H9 (cell line): ENCODE data around the gene POU6F2. TPM values are rescaled to one million over a fixed set of nuclear protein-coding genes. Genes with fewer than 3 reads are reported as not detected.

Source experiments
- DNase-seq: peaks from one replicate; pipeline ENCODE4 v3.0.0-alpha.2; 2017
- H2AFZ ChIP-seq: one replicate; pipeline ENCODE4 v1.6.1; 2013; ENCODE audit warnings: mild to moderate bottlenecking, low read length, control low read depth, moderate library complexity
- H2AK5ac ChIP-seq: 2 replicates; pipeline ENCODE4 v1.6.1; 2013; ENCODE audit warnings: low read length, control low read depth, mixed read lengths; ENCODE audit not compliant: insufficient read length
- H2BK120ac ChIP-seq: one replicate; pipeline ENCODE4 v1.6.1; 2013; ENCODE audit warnings: low read depth, mild to moderate bottlenecking, low read length, control low read depth, inconsistent platforms; ENCODE audit not compliant: poor library complexity, severe bottlenecking
- H2BK12ac ChIP-seq: 2 replicates; pipeline ENCODE4 v1.6.1; 2013; ENCODE audit warnings: low read length, control low read depth, mixed read lengths, low read depth; ENCODE audit not compliant: insufficient read length
- H2BK15ac ChIP-seq: 2 replicates; pipeline ENCODE4 v1.6.1; 2013; ENCODE audit warnings: low read depth, low read length, control low read depth
- H2BK20ac ChIP-seq: one replicate; pipeline ENCODE4 v1.6.1; 2013; ENCODE audit warnings: low read depth, mild to moderate bottlenecking, low read length, control low read depth, inconsistent platforms; ENCODE audit not compliant: poor library complexity, severe bottlenecking
- H2BK5ac ChIP-seq: 2 replicates; pipeline ENCODE4 v1.6.1; 2013; ENCODE audit warnings: low read length, control low read depth, mixed read lengths; ENCODE audit not compliant: insufficient read length
- H3K14ac ChIP-seq: 2 replicates; pipeline ENCODE4 v1.6.1; 2013; ENCODE audit warnings: low read length, control low read depth; ENCODE audit not compliant: insufficient read depth
- H3K18ac ChIP-seq: 2 replicates; pipeline ENCODE4 v1.6.1; 2013; ENCODE audit warnings: low read depth, mild to moderate bottlenecking, mixed read lengths, low read length, control low read depth; ENCODE audit not compliant: insufficient read length
- H3K23ac ChIP-seq: 2 replicates; pipeline ENCODE4 v1.6.1; 2013; ENCODE audit warnings: low read length, control low read depth, mixed read lengths, low read depth; ENCODE audit not compliant: insufficient read length
- H3K23me2 ChIP-seq: 2 replicates; pipeline ENCODE4 v1.6.1; 2013; ENCODE audit warnings: low read depth, mild to moderate bottlenecking, mixed read lengths, low read length, control low read depth; ENCODE audit not compliant: insufficient read length, poor library complexity, severe bottlenecking
- H3K27ac ChIP-seq: 2 replicates; pipeline ENCODE4 v1.5.1; 2013; ENCODE audit warnings: low read length, control low read depth, mixed read lengths, low read depth; ENCODE audit not compliant: insufficient read length
- H3K27me3 ChIP-seq: 2 replicates; pipeline ENCODE4 v1.6.1; 2013; ENCODE audit warnings: low read length, control low read depth, inconsistent platforms; ENCODE audit not compliant: insufficient read depth
- H3K4ac ChIP-seq: 2 replicates; pipeline ENCODE4 v1.6.1; 2013; ENCODE audit warnings: low read depth, mild to moderate bottlenecking, control low read depth, inconsistent platforms, low read length, moderate library complexity
- H3K4me1 ChIP-seq: 2 replicates; pipeline ENCODE4 v1.6.1; 2013; ENCODE audit warnings: low read length, control low read depth, inconsistent platforms; ENCODE audit not compliant: insufficient read depth
- H3K4me2 ChIP-seq: 2 replicates; pipeline ENCODE4 v1.6.1; 2013; ENCODE audit warnings: low read length, control low read depth, mixed read lengths; ENCODE audit not compliant: insufficient read length, insufficient read depth
- H3K56ac ChIP-seq: 2 replicates; pipeline ENCODE4 v1.6.1; 2013; ENCODE audit warnings: low read depth, mild to moderate bottlenecking, mixed read lengths, low read length, control low read depth; ENCODE audit not compliant: insufficient read length
- H3K79me1 ChIP-seq: 2 replicates; pipeline ENCODE4 v1.6.1; 2013; ENCODE audit warnings: low read depth, mild to moderate bottlenecking, moderate library complexity, low read length, control low read depth, inconsistent platforms; ENCODE audit not compliant: insufficient read depth, poor library complexity, severe bottlenecking
- H3K79me2 ChIP-seq: 2 replicates; pipeline ENCODE4 v1.6.1; 2013; ENCODE audit warnings: low read length, control low read depth, inconsistent platforms; ENCODE audit not compliant: insufficient read depth
- H3K9ac ChIP-seq: 2 replicates; pipeline ENCODE4 v1.6.1; 2013; ENCODE audit warnings: low read length, control low read depth, mixed read lengths; ENCODE audit not compliant: insufficient read length; ENCODE audit errors: extremely low read depth
- H3K9me3 ChIP-seq: one replicate; pipeline ENCODE4 v1.6.1; 2013; ENCODE audit warnings: low read depth, low read length, inconsistent platforms; ENCODE audit not compliant: control insufficient read depth
- H3T11ph ChIP-seq: one replicate; pipeline ENCODE4 v1.6.1; 2013; ENCODE audit warnings: mild to moderate bottlenecking, low read length, control low read depth, inconsistent platforms
- H4K20me1 ChIP-seq: one replicate; pipeline ENCODE4 v1.6.1; 2013; ENCODE audit not compliant: control insufficient read depth, insufficient read length, insufficient read depth
- H4K5ac ChIP-seq: 2 replicates; pipeline ENCODE4 v1.6.1; 2013; ENCODE audit warnings: low read depth, mild to moderate bottlenecking, mixed read lengths, low read length, control low read depth; ENCODE audit not compliant: insufficient read length
- H4K8ac ChIP-seq: replicated peaks from 2 replicates; pipeline ENCODE4 v1.6.1; 2013; ENCODE audit warnings: low read length, control low read depth, mixed read lengths, low read depth; ENCODE audit not compliant: insufficient read length
- H4K91ac ChIP-seq: 2 replicates; pipeline ENCODE4 v1.6.1; 2013; ENCODE audit warnings: low read depth, mild to moderate bottlenecking, moderate library complexity, mixed read lengths, low read length, control low read depth; ENCODE audit not compliant: insufficient read length
- H3K27ac Mint-ChIP-seq, 3 experiments: 2 replicates in 2 of 3; 3 replicates in 1 of 3; pipeline ENCODE4 v1.8.0; 2020 to 2021; ENCODE audit warnings: mixed read lengths in 3 of 3, mild to moderate bottlenecking in 1 of 3, moderate library complexity in 1 of 3
- H3K27me3 Mint-ChIP-seq: 2 replicates; pipeline ENCODE4 v1.8.0; 2021; ENCODE audit warnings: low read depth, mild to moderate bottlenecking, moderate library complexity, mixed read lengths
- H3K36me3 Mint-ChIP-seq, 3 experiments: 2 replicates in 2 of 3; 3 replicates in 1 of 3; pipeline ENCODE4 v1.8.0; 2020 to 2021; ENCODE audit warnings: low read depth in 3 of 3, mixed read lengths in 3 of 3; ENCODE audit not compliant: insufficient read depth in 1 of 3
- H3K4me1 Mint-ChIP-seq, 2 experiments: 2 replicates each; pipeline ENCODE4 v1.8.0; 2020; ENCODE audit warnings: mixed read lengths in 2 of 2
- H3K4me3 Mint-ChIP-seq, 2 experiments: 2 replicates in 1 of 2; 3 replicates in 1 of 2; pipeline ENCODE4 v1.8.0; 2020 to 2021; ENCODE audit warnings: mild to moderate bottlenecking in 2 of 2, mixed read lengths in 2 of 2, moderate library complexity in 1 of 2
- H3K9me3 Mint-ChIP-seq, 2 experiments: 2 replicates in 1 of 2; 3 replicates in 1 of 2; pipeline ENCODE4 v1.8.0; 2020; ENCODE audit warnings: mild to moderate bottlenecking in 2 of 2, mixed read lengths in 2 of 2, moderate library complexity in 1 of 2
- CTCF ChIP-seq: fragments of 200-600 bp; sonication (generic); conservative IDR thresholded peaks from 3 replicates; pipeline ENCODE4 v1.8.0; 2021; ENCODE audit warnings: antibody characterized with exemption, mild to moderate bottlenecking
- WGBS: extraction: QIAGEN DNeasy Blood & Tissue Kit; methylation state at CpG from one replicate; pipeline ENCODE4 v1.1.7; 2013; ENCODE audit warnings: missing lambda C conversion rate, low lambda C conversion rate, mixed read lengths; ENCODE audit not compliant: insufficient read length; ENCODE audit errors: extremely low coverage; 5-methylcytosine and 5-hydroxymethylcytosine counted together
- total RNA-seq: library from RNA; stranded (reverse); gene quantifications from 2 replicates; pipeline ENCODE4 v1.2.1, GENCODE V29; 2021

The POU6F2 gene
- total RNA-seq, 1 experiment from 2014 or later: 1.9 TPM

- Histone ChIP-seq H3K23me2 (no peaks in the 10 kb centered on the region), H2BK15ac (no peak overlapping the region), H3K23ac (no peak overlapping the region), H4K20me1 (no peaks in the 10 kb centered on the region), H2BK20ac (no peak overlapping the region), H3K4ac (no peak overlapping the region), H3K79me1 (no peaks in the 10 kb centered on the region), H3K4me1 (peaks cover 6% of the 10 kb centered on the region; the same call in 1 of the 2 replicates), H3K27ac (no peak overlapping the region), H3K9me3 (no peaks in the 10 kb centered on the region), H2AFZ (no peak overlapping the region), H2BK120ac (no peak overlapping the region), H3K9ac (no peak overlapping the region), H4K91ac (no peak overlapping the region), H3K18ac (no peak overlapping the region), H3K56ac (no peak overlapping the region), H3K79me2 (no peaks in the 10 kb centered on the region), H3K14ac (no peak overlapping the region), H3K4me2 (no peak overlapping the region), H3T11ph (no peak overlapping the region), H2AK5ac (no peak overlapping the region), H3K27me3 (no peaks in the 10 kb centered on the region), H2BK5ac (no peak overlapping the region), H4K5ac (no peak overlapping the region), H2BK12ac (no peak overlapping the region), H4K8ac (no peak overlapping the region)
- Mint-ChIP-seq H3K27me3 (no peaks in the 10 kb centered on the region), H3K9me3 (no peaks in the 10 kb centered on the region; a peak in 1 of 5 replicates), H3K27ac (peak overlapping the region; percentile 2 to 92 (median 32); a peak in 3 of 7 replicates), H3K4me1 (peaks cover 17 to 19% of the 10 kb centered on the region in 2 experiments), H3K36me3 (no peaks in the 10 kb centered on the region), H3K4me3 (no peak overlapping the region)
- WGBS: no CpG with 5 or more reads among the region's 3 CpGs
- DNase-seq: peak; percentile 41
- no peak for TF ChIP-seq CTCF
Observed at GRCh38 chr7:39228946-39229345, 251.2 kb downstream of the POU6F2 start.
